Astrocyte (in vitro differentiated cells and primary cell): ENCODE results near the gene UAP1L1. TPM values are rescaled to one million over a fixed set of nuclear protein-coding genes. Genes with fewer than 3 reads are reported as not detected.
"Not testable (repeated sequence)": the region's sequence is repeated elsewhere in the genome, so short reads cannot be mapped to it uniquely, and the experiment has no call there.

Experiments used
- DNase-seq: peaks from one replicate; pipeline ENCODE4 v3.0.0-alpha.2; 2010; ENCODE audit warnings: low read depth
- FAIRE-seq: peaks from 2 replicates; lab custom pipeline; 2011; peaks lifted over from hg19 to GRCh38; lab: Jason Lieb, UNC
- H2AFZ ChIP-seq: 2 replicates; pipeline ENCODE4 v1.6.0; 2012; ENCODE audit warnings: low read depth, low read length, inconsistent platforms
- H3K27ac ChIP-seq: 2 replicates; pipeline ENCODE4 v1.5.1; 2011; ENCODE audit warnings: low read depth, low read length, inconsistent platforms
- H3K27me3 ChIP-seq: 2 replicates; pipeline ENCODE4 v1.6.0; 2011; ENCODE audit warnings: low read length, inconsistent platforms; ENCODE audit not compliant: insufficient read depth
- H3K36me3 ChIP-seq: 2 replicates; pipeline ENCODE4 v1.5.1; 2011; ENCODE audit warnings: low read length, inconsistent platforms; ENCODE audit not compliant: insufficient read depth
- H3K4me1 ChIP-seq: 2 replicates; pipeline ENCODE4 v1.5.1; 2011; ENCODE audit warnings: low read length, inconsistent platforms; ENCODE audit not compliant: insufficient read depth
- H3K4me2 ChIP-seq: 2 replicates; pipeline ENCODE4 v1.6.0; 2012; ENCODE audit warnings: low read length, inconsistent platforms
- H3K4me3 ChIP-seq: 2 replicates; pipeline ENCODE4 v1.5.1; 2011; ENCODE audit warnings: low read depth, mild to moderate bottlenecking, low read length, inconsistent platforms; ENCODE audit not compliant: insufficient read depth
- H3K79me2 ChIP-seq: 2 replicates; pipeline ENCODE4 v1.6.0; 2012; ENCODE audit warnings: mild to moderate bottlenecking, low read length, inconsistent platforms; ENCODE audit not compliant: insufficient read depth
- H3K9ac ChIP-seq: 2 replicates; pipeline ENCODE4 v1.6.0; 2012; ENCODE audit warnings: mild to moderate bottlenecking, low read length, inconsistent platforms
- H3K9me3 ChIP-seq: 2 replicates; pipeline ENCODE4 v1.5.1; 2012; ENCODE audit warnings: low read depth, mild to moderate bottlenecking, low read length, inconsistent platforms; ENCODE audit not compliant: insufficient read depth
- H4K20me1 ChIP-seq: 2 replicates; pipeline ENCODE4 v1.6.0; 2012; ENCODE audit warnings: low read length, inconsistent platforms; ENCODE audit not compliant: insufficient read depth
- H3K27ac Mint-ChIP-seq: one replicate; pipeline ENCODE4 v1.8.0; 2021; ENCODE audit warnings: mild to moderate bottlenecking, mixed read lengths; ENCODE audit not compliant: unreplicated experiment
- H3K27me3 Mint-ChIP-seq: one replicate; pipeline ENCODE4 v1.8.0; 2021; ENCODE audit warnings: low read depth, mixed read lengths; ENCODE audit not compliant: unreplicated experiment
- H3K36me3 Mint-ChIP-seq: one replicate; pipeline ENCODE4 v1.8.0; 2021; ENCODE audit warnings: low read depth, mixed read lengths; ENCODE audit not compliant: unreplicated experiment
- H3K4me1 Mint-ChIP-seq: one replicate; pipeline ENCODE4 v1.8.0; 2021; ENCODE audit warnings: low read depth, mixed read lengths; ENCODE audit not compliant: unreplicated experiment
- H3K4me3 Mint-ChIP-seq: one replicate; pipeline ENCODE4 v1.8.0; 2021; ENCODE audit warnings: mild to moderate bottlenecking, moderate library complexity, mixed read lengths; ENCODE audit not compliant: unreplicated experiment
- H3K9me3 Mint-ChIP-seq: one replicate; pipeline ENCODE4 v1.8.0; 2021; ENCODE audit warnings: mild to moderate bottlenecking, mixed read lengths; ENCODE audit not compliant: unreplicated experiment
- CTCF ChIP-seq: IDR thresholded peaks from 2 replicates; pipeline ENCODE4 v1.5.1; 2011; ENCODE audit warnings: low read depth, mild to moderate bottlenecking, inconsistent platforms, low read length, moderate library complexity; ENCODE audit not compliant: insufficient read depth
- EZH2 ChIP-seq: IDR thresholded peaks from 2 replicates; pipeline ENCODE4 v1.6.1; 2012; ENCODE audit warnings: mild to moderate bottlenecking, low read length, inconsistent platforms; ENCODE audit not compliant: insufficient read depth
- total RNA-seq: library from RNA; stranded (reverse); gene quantifications from 2 replicates; pipeline ENCODE4 v1.2.1, GENCODE V29; 2021

UAP1L1 gene
- total RNA-seq, 1 donor from 2014 or later: 4.0 TPM

- Histone ChIP-seq H3K9me3 (no peaks in the 10 kb centered on the region), H3K4me3 (no peak overlapping the region), H3K27ac (no peak overlapping the region), H3K36me3 (no peaks in the 10 kb centered on the region), H3K9ac (no peak overlapping the region), H3K4me1 (peaks cover 9% of the 10 kb centered on the region), H4K20me1 (peaks cover 7% of the 10 kb centered on the region), H3K4me2 (no peak overlapping the region), H3K79me2 (no peaks in the 10 kb centered on the region), H3K27me3 (no peaks in the 10 kb centered on the region), H2AFZ (no peak overlapping the region)
- H3K9me3 Mint-ChIP-seq: no peaks in the 10 kb centered on the region
- no peak for TF ChIP-seq CTCF
- TF ChIP-seq EZH2: no peak
- no peak overlapping the region for H3K27ac Mint-ChIP-seq
- DNase-seq (no peak), FAIRE-seq (no peak)
- no peaks in the 10 kb centered on the region for H3K4me1 Mint-ChIP-seq
- H3K36me3 Mint-ChIP-seq: peaks cover 4% of the 10 kb centered on the region
- no peak overlapping the region for H3K4me3 Mint-ChIP-seq
- H3K27me3 Mint-ChIP-seq: peaks cover 3% of the 10 kb centered on the region
Observed at GRCh38 chr9:137032858-137033257, 44.5 kb upstream of the UAP1L1 start.

GRCh38 chr9:137033481-137033880, 43.8 kb upstream of the UAP1L1 start:
- not testable (repeated sequence) for H3K4me1 Mint-ChIP-seq, H3K9me3 ChIP-seq, DNase-seq, H3K9me3 Mint-ChIP-seq, H4K20me1 ChIP-seq, H3K27me3 ChIP-seq, H3K4me2 ChIP-seq, H3K27ac ChIP-seq, FAIRE-seq, H3K27me3 Mint-ChIP-seq, H2AFZ ChIP-seq, H3K4me1 ChIP-seq, H3K79me2 ChIP-seq, H3K36me3 Mint-ChIP-seq, H3K4me3 ChIP-seq, H3K9ac ChIP-seq, H3K36me3 ChIP-seq, H3K4me3 Mint-ChIP-seq
- H3K27ac Mint-ChIP-seq: peak overlapping the region; percentile 19

GRCh38 chr9:137034039-137034708, 43.1 kb upstream of the UAP1L1 start:
- H3K79me2 ChIP-seq: no peaks in the 10 kb centered on the region
- no peak for FAIRE-seq
- DNase-seq: no peak
- H3K36me3 ChIP-seq: no peaks in the 10 kb centered on the region
- TF ChIP-seq EZH2 (no peak), CTCF (no peak)
- Mint-ChIP-seq H3K4me1 (no peaks in the 10 kb centered on the region), H3K36me3 (peaks cover 6% of the 10 kb centered on the region), H3K27ac (no peak overlapping the region), H3K9me3 (no peaks in the 10 kb centered on the region), H3K27me3 (peaks cover 3% of the 10 kb centered on the region), H3K4me3 (no peak overlapping the region)
- H3K27ac ChIP-seq: no peak overlapping the region
- peaks cover 2% of the 10 kb centered on the region for H3K4me1 ChIP-seq
- peaks cover 7% of the 10 kb centered on the region for H4K20me1 ChIP-seq
- H3K9ac ChIP-seq: no peak overlapping the region
- H3K4me2 ChIP-seq: no peak overlapping the region
- no peaks in the 10 kb centered on the region for H3K27me3 ChIP-seq
- H3K4me3 ChIP-seq: no peak overlapping the region
- H2AFZ ChIP-seq: no peak overlapping the region
- H3K9me3 ChIP-seq: no peaks in the 10 kb centered on the region
